Activated B cell treated with CpG ODN at 0.5 μM for 24 hours (primary cell): ENCODE data around the gene SCN8A. TPM values are rescaled to one million over a fixed set of nuclear protein-coding genes. Genes with fewer than 3 reads are reported as not detected.

ENCODE experiments used
- ATAC-seq: fragments of 200-7000 bp; cut with Tn5 transposase; one replicate; pipeline ENCODE4 v1.10.0; 2021; ENCODE audit warnings: low read depth, mild to moderate bottlenecking, moderate library complexity
- CTCF ChIA-PET: fragments of 350-600 bp; sonication (Branson Sonifier 250); formaldehyde crosslinking; loops from one replicate; lab custom pipeline; 2021; ENCODE audit warnings: antibody characterized with exemption; lab: Charles Lee
- POLR2A ChIA-PET: fragments of 350-600 bp; sonication (Branson Sonifier 250); formaldehyde crosslinking; loops from one replicate; lab custom pipeline; 2021; ENCODE audit warnings: antibody characterized with exemption; lab: Charles Lee
- DNase-seq: peaks from one replicate; pipeline ENCODE4 v3.0.0; 2022
- H3K27ac Mint-ChIP-seq: one replicate; pipeline ENCODE4 v1.8.0; 2020; ENCODE audit warnings: mixed read lengths
- H3K27me3 Mint-ChIP-seq: one replicate; pipeline ENCODE4 v1.8.0; 2021; ENCODE audit warnings: mixed read lengths
- H3K36me3 Mint-ChIP-seq: one replicate; pipeline ENCODE4 v1.8.0; 2021; ENCODE audit warnings: low read depth, mixed read lengths
- H3K4me1 Mint-ChIP-seq: one replicate; pipeline ENCODE4 v1.8.0; 2021; ENCODE audit warnings: mixed read lengths
- H3K4me3 Mint-ChIP-seq: one replicate; pipeline ENCODE4 v1.8.0; 2020; ENCODE audit warnings: mild to moderate bottlenecking, mixed read lengths
- H3K9me3 Mint-ChIP-seq: one replicate; pipeline ENCODE4 v1.8.0; 2020; ENCODE audit warnings: mixed read lengths
- intact Hi-C: fragments of 100-400 bp; cut with micrococcal nuclease; formaldehyde crosslinking; loops from one replicate; pipeline ENCODE4 v1.15.1; 2024
- total RNA-seq: library from RNA; stranded (reverse); gene quantifications from 2 replicates; pipeline ENCODE4 v1.2.3, GENCODE V29; 2022
- TF ChIP-seq, protein P1 (sequence below): fragments of 200-600 bp; IDR thresholded peaks from one replicate; pipeline ENCODE4 v1.8.0; 2022; ENCODE audit warnings: antibody characterized with exemption, mild to moderate bottlenecking

Gene SCN8A
- total RNA-seq, 1 donor from 2014 or later = 0.86 TPM

DNA sequence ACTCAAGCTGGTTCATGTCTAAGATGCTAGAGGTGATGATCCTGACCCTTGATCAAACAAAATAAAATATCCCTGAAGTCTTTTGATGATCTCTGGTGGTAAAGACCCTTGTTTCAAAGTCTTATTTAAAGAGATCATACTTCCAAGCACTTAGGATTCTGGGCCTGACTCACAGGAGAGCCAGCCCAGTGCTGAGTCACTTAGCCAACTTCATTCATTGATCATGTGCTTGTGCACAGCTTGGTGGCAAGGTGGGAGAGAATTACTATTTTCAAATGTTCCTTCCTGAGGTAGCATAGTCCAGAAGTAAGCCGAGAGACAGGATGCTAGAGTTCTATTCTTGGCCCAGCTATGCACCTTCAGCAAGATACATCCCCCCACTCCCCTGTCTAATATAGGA is 40.6 kb downstream of the SCN8A start:
- no peaks in the 10 kb centered on the region for H3K4me1 Mint-ChIP-seq
- TF ChIP-seq, protein P1, sequence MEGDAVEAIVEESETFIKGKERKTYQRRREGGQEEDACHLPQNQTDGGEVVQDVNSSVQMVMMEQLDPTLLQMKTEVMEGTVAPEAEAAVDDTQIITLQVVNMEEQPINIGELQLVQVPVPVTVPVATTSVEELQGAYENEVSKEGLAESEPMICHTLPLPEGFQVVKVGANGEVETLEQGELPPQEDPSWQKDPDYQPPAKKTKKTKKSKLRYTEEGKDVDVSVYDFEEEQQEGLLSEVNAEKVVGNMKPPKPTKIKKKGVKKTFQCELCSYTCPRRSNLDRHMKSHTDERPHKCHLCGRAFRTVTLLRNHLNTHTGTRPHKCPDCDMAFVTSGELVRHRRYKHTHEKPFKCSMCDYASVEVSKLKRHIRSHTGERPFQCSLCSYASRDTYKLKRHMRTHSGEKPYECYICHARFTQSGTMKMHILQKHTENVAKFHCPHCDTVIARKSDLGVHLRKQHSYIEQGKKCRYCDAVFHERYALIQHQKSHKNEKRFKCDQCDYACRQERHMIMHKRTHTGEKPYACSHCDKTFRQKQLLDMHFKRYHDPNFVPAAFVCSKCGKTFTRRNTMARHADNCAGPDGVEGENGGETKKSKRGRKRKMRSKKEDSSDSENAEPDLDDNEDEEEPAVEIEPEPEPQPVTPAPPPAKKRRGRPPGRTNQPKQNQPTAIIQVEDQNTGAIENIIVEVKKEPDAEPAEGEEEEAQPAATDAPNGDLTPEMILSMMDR = no peak
- H3K4me3 Mint-ChIP-seq = no peak overlapping the region

DNA sequence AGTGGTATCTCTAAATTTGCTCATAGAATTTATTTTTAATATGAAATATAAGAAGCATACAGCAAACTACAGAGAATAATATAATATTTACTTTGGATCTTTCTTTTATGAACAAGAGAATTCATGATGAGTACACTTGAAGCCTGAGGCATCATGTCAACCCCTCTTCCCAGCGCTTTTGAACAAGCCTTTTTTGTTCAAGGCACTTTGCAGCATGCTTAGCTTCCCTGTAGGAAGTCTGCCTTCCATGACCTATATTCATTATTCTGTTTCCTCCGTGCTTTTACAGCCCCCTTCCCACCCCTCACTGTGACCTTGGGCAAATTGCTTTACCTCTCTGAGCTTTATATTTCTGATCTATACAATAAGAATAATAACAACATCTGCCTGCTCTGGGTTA is 41.6 kb downstream of the SCN8A start:
- ChIA-PET POLR2A (no interaction called here), CTCF (no interaction called here)
- Mint-ChIP-seq H3K27me3 (peaks cover 19% of the 10 kb centered on the region), H3K4me3 (no peak overlapping the region), H3K36me3 (no peaks in the 10 kb centered on the region), H3K9me3 (peaks cover 8% of the 10 kb centered on the region), H3K4me1 (no peaks in the 10 kb centered on the region), H3K27ac (no peak overlapping the region)
- no peak for DNase-seq
- ATAC-seq = no peak
- intact Hi-C loops = no loop called here
- TF ChIP-seq, protein P1 = no peak

More for the DNA sequence above, 40.6 kb downstream of the SCN8A start:
- peaks cover 19% of the 10 kb centered on the region for H3K27me3 Mint-ChIP-seq
- intact Hi-C loops = no loop called here
- ATAC-seq = no peak
- no peak for DNase-seq
- H3K9me3 Mint-ChIP-seq = no peaks in the 10 kb centered on the region
- H3K27ac Mint-ChIP-seq = no peak overlapping the region
- no peaks in the 10 kb centered on the region for H3K36me3 Mint-ChIP-seq
- ChIA-PET CTCF (no interaction called here), POLR2A (no interaction called here)

DNA sequence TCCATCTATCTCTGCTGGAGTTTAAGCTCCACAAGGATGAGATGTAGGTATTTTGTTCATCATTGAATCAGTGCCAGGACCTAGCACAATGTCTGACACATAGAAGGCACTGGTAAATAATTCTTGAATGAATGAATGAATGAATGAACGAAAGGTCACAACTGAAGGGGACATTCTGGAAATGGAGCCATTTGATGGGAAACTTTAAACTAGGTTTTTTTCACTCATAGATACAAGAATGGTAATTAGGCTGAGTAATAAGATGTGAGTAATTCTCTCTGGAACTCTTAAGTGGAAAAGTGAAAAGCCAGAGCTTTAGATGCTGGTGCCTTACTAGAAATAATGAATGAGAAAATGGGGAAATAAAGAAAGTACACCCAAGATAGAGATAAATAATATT is 44.3 kb downstream of the SCN8A start:
- DNase-seq (no peak), ATAC-seq (no peak)
- Mint-ChIP-seq H3K27me3 (peaks cover 10% of the 10 kb centered on the region), H3K27ac (no peak overlapping the region), H3K9me3 (peaks cover 13% of the 10 kb centered on the region), H3K36me3 (no peaks in the 10 kb centered on the region), H3K4me1 (no peaks in the 10 kb centered on the region), H3K4me3 (no peak overlapping the region)
- POLR2A ChIA-PET = no interaction called here
- CTCF ChIA-PET = no interaction called here
- TF ChIP-seq, protein P1 = no peak
- intact Hi-C loops = no loop called here

DNA sequence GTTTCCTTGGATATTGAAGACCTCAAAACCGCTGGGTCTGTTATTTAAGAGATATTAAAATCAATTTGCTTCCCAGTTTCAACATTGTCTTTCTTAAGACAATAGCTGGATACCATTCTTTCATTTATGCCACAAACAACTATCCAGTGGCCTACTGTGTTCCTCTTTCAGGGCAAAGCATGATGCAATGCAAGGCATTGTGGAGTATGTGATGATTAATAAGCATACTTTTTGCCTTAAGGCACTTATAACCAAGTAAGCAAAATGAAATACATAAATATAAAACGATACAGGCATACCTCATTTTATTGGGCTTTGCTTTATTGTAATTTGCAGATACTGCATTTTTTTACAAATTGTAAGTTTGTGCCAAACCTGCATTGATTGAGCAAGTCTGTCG is 45.5 kb downstream of the SCN8A start:
- peaks cover 6% of the 10 kb centered on the region for H3K27me3 Mint-ChIP-seq
- TF ChIP-seq, protein P1 = no peak
- CTCF ChIA-PET = no interaction called here
- intact Hi-C loops = no loop called here
- no peak for DNase-seq
- no peak overlapping the region for H3K27ac Mint-ChIP-seq
- POLR2A ChIA-PET = no interaction called here
- peaks cover 13% of the 10 kb centered on the region for H3K9me3 Mint-ChIP-seq
- no peak for ATAC-seq
- no peaks in the 10 kb centered on the region for H3K36me3 Mint-ChIP-seq
- no peak overlapping the region for H3K4me3 Mint-ChIP-seq
- no peaks in the 10 kb centered on the region for H3K4me1 Mint-ChIP-seq

DNA sequence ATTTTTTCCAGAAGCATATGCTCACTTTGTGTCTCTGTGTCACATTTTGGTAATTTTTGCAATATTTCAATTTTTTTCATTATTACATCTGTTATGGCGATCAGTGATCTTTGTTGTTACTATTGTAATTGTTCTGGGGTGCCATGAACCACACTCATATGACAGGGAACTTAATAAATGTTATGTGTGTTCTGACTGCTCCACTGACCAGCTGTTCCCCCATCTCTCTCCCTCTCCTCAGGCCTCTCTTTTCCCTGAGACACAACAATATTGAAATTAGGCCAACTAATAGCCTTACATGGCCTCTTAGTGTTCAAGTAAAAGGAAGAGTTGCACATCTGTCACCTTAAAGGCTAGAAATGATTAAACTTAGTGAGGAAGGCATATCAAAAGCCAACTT is 46.0 kb downstream of the SCN8A start:
- no peak for ATAC-seq
- TF ChIP-seq, protein P1 = no peak
- Mint-ChIP-seq H3K36me3 (no peaks in the 10 kb centered on the region), H3K4me3 (no peak overlapping the region), H3K27ac (no peak overlapping the region), H3K9me3 (peaks cover 13% of the 10 kb centered on the region), H3K4me1 (no peaks in the 10 kb centered on the region), H3K27me3 (peaks cover 2% of the 10 kb centered on the region)
- CTCF ChIA-PET = no interaction called here
- intact Hi-C loops = no loop called here
- POLR2A ChIA-PET = no interaction called here
- no peak for DNase-seq
